Adrenal gland (tissue), 5 donors: ENCODE measurements around the gene MAN2B2.

Experiments used
- CTCF ChIP-seq, 6 experiments: fragments of 450-650 bp in 4 of 6; fragments of 200-600 bp in 2 of 6; sonication (generic) in 1 of 6; IDR thresholded peaks; 1 replicate in 5 of 6; 2 replicates in 1 of 6; pipeline versions ENCODE4 v1.5.1 to v1.8.0; 2016 to 2021; ENCODE audit warnings: antibody characterized with exemption in 6 of 6, mild to moderate bottlenecking in 2 of 6, moderate library complexity in 1 of 6
- POLR2A ChIP-seq, 2 donors: fragments of 450-650 bp; IDR thresholded peaks; one replicate each; pipeline ENCODE4 v1.6.1; 2017; ENCODE audit warnings: antibody characterized with exemption in 2 of 2, mild to moderate bottlenecking in 2 of 2, moderate library complexity in 1 of 2
- donor health status: DM: no; HTN: no; CAD: no.

DNA sequence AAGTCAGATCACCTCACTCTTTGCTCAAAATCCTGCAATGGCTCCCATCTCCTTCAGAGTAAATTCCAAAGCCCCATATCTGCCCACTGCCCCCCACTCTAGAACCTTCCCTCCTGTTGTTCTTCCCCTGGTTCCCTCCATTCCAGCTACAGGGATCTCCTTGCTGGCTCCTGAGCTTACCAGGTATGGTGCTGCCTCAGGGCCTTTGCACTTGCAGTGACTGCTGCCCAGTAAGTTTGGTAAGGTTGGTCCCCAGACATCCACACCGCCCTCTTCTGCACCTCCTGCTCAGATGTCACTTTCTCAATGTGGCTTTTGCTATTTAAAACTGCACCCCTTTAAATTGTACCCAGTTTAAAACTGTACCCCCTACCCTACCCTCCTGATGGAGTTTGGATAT, 7.8 kb upstream of the MAN2B2 start:
- TF ChIP-seq POLR2A (IDR thresholded peaks at IDR 0.05) (no peak), CTCF (IDR thresholded peaks at IDR 0.05) (no peak)
